GM21526 (cell line): Measurements from ENCODE around the gene NRF1.

Experiments used
- ATAC-seq: cut with Tn5 transposase; IDR thresholded peaks from one replicate; pipeline ENCODE4 v1.9.1; 2021; ENCODE audit warnings: moderate library complexity; ENCODE audit not compliant: unreplicated experiment, low FRiP score

Gene NRF1

DNA sequence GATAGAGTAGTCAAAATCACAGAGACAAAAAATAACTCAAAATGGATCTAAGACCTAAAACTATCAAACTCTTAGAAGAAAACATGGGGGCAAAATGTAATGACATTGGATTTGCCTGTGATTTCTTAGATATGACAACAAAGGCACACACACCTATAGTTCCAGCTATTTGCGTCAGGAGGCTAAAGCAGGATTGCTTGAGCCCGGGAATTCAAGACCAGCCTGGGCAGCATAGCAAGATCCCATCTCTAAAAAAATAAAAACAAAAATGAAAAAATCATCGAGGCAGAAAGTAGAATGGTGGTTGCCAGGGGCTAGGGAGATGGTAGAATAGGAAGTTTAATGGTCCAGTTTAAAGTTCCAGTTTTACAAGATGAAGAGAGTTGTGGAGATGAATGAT lies 113.3 kb downstream of the NRF1 start:
- ATAC-seq: no peak

DNA sequence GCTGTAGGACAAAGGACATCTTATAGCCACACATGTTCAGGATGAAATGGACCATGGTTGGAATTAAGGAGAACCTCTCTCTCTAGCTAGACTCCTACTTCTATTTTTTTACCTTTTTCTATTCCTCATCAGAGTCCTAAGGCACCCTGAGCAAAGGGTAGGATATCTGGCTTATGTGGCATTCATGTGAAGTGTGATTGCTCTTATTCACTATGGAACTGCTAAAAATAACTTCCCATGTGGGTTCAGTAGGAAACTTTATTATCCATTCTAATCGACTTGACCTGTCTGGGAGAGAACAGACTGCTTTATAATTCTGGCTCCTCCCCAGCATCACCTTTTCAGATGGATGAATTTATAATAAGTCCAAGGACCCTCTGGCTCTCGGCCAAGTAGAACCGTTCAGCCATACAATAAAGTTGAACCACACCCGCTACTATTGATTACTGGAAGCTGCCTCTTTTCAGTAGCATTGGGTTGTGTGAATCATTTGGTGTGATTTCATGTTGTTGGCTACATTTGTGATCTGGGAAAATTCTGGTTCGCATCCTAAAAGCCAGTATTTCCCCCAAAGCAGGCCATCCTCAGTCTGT lies 117.5 kb downstream of the NRF1 start:
- no peak for ATAC-seq

DNA sequence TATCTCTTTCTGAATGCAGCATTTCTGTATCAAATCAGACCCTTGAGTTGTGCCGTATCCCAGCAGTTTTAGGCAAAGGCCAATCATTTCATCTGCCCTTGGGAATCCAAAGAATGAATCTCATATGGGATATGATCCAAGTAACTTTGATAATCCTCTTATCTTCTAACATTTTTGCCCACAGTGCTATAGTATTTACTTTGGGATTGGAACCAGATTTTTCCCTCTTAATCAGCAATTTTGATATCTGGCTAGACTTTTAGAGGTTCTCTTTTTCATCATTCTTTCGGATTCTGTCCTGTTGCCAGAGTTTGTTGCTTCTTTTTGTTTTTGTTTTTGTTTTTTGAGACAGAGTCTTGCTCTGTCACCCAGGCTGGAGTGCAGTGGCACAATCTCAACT lies 118.0 kb downstream of the NRF1 start:
- no peak for ATAC-seq

DNA sequence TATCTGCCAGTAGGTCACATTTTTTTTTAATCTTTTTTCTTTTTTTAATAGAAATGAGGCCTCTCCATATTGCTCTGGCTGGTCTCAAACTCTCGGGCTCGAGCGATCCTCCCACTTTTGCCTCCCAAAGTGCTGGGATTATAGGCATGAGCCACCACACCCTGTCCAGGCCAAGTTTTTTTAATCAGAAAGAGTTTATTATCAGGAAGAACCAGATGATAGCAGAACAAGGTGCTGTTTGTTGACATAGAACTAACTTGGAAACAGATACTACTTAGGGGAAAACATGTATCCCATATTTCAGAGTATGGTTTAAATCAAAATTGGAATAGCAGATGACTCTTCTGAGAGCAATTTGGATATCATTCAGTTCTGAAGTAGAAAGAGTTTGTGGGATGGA lies 118.6 kb downstream of the NRF1 start:
- ATAC-seq: no peak

DNA sequence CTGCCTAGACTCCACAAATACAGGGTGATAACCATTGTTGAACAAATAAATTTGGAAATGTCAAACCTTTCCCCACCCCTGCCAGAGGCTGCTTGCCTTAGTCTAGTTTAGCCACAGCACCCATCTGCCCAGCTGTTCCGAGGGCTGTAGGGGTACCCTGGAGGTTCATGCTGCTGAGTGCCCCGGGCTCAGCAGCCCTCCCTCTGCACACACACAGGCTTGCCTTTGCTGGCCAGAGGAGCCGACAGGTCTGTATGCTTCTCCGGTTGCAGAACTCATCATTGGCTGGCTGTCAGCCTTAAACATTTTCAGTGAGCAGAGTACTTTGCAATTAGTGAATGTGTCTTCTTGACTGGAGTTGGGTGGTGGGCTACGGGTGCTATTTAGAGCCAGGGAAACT lies 122.9 kb downstream of the NRF1 start:
- no peak for ATAC-seq

DNA sequence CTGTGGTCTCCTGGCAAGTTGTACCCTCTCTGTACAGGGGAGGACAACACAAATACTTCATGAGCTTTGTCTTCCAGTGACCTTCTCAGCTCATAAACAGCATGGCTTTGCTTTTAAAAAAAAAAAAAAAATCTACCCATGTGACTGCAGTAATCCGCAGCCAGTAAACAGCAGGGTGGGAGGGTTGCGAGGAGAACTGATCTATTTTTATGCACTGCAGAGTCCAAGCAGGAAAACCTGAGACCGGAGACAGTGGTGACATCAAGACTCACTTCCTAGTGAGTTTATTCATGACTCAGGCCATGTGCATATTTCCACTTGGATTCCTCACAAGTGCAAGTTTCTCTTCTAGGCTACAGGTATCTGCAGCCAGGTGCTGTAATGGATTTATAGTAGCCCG lies 127.9 kb downstream of the NRF1 start:
- no peak for ATAC-seq

DNA sequence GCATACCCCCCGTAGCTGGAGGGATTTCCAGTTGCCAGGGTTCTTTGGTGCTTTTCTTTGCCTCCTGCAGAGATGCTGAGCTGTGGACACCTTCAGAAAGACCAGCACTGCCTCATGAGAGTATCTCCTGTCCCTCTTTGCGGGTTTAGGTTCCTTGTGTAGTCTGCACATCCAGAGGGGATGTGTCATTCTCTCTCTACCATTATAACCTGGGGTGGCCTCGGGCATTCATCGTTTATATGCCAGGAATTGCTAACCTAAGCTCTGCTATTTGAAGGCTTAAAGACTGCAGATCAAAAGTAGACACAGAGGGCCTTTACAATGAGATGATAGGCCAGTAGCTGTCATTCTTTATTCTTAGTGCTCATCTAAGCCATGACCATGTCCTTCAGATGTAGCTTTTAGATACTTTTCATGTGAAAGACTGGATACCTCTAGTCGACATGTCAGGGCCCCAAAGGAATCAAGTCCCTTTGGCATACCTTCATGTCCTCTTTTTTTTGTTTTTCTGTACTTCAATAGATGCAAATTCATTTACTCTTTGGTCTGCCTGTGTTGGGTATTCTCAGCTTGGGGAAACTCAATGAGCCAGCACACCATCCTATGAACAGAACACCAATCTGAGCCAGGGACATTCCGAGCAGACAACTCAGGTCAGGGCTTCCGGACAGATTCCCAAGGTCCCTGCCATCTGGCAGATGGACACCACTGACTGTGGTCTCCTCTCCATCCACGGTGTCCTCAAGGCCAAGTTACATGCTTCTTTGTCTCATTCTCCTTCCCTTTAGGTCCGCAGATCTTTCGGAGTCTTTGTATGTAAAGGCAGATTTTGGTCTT lies 129.3 kb downstream of the NRF1 start:
- no peak for ATAC-seq

DNA sequence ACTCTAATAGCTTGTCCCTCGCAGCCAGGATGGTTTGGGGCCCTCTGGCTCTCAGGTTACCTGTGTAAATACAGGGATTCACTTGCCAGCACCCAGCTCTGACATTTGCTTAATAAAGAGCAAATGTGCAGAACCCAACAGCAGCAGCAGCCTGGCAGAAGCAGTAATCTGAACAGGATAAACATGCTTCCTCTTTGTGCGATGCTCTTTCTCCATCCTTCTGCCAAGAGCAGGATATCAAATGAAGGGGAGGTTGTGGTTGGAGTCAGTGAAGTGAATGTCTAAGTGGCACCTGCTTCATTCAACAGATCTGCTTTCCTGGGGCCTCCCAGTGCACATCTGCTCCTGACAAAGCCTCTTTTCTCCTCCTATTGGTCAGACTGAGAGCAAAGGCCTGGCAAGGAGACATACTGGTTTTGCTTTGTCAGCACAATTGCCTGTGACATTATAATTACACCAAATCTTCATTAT lies 130.3 kb downstream of the NRF1 start:
- ATAC-seq: no peak

DNA sequence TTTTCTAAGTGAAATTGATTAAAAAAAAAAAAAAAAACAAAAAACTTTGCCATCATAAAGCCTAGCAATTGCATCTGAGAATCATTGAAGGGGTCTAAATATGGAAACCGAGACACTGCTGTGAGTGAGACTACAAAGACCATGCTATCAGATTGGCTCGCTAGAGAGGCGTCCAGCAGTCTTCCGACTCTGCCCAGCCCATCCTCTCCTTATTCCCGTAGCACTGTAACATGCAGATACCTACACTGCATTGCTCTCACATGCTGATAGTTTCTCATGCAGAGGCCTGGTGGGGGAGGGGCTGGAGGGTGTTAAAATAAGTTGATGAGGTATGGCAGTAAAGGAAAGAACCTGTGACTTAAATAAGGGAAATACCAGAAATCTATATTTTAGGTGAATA lies 130.7 kb downstream of the NRF1 start:
- ATAC-seq: no peak

DNA sequence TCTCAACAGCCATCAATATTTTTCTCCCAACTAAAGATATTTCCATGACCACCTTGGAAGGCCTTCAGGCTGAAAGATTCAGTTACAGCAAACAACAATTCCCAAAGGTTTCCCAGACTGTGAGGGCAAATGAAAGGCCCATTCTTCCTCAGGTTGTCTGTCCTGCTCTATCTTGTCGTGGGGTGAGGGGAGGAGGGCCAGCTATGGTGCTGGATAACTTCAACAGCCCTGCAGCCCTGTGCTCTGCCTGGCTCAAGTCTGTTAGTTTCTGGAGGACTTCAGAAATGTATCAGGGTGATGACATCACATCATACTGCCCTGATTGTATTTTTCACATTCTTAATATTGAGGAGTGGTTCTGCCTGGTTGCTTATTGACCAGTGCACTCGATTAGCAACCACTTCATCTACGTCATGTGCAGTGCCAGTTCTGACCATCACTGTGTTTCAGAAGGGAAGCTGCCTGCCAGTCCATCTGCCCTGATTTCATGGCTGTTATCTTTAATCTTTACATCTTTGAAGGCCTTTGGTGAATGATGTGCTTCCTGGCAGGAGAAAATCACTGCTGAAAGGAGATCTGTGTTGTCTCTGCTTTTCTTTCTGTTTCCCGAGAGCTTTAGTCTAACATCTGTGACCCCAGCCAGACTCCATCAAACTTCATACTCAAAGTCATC lies 135.5 kb downstream of the NRF1 start:
- ATAC-seq: no peak

DNA sequence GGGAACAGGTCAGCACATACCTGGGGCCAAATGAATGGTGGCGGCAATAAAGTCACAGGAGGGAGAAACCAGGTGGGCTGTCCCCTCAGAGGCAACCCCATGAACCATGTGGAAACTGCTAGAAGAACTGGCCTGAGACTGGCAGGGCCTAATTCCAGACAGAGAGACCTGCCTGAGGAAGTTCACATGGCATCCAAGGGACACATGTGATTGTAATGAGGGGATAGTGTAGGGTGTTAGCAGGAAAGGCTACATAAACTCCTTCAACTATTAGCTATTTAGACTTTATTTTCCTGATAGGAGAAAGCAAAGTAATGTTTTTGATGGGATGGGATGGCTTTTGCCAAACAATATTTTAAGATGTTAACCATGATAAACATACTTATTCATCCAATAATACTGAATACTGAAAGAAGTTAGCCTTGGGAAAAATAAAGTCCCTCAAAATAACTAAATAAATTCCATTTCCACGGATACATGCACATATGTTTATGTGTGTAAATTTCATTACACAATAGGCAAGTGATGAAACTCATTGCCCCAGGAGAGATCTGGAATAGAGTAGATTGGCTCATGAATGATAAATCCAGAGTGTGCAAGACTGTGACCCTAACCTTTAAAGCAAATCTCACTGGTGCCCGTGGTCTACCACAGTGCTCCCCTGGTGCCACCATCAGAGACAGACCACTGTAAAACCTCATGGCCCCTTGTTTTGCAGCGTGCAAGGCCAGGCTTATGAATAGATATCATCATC lies 137.0 kb downstream of the NRF1 start:
- ATAC-seq: no peak

DNA sequence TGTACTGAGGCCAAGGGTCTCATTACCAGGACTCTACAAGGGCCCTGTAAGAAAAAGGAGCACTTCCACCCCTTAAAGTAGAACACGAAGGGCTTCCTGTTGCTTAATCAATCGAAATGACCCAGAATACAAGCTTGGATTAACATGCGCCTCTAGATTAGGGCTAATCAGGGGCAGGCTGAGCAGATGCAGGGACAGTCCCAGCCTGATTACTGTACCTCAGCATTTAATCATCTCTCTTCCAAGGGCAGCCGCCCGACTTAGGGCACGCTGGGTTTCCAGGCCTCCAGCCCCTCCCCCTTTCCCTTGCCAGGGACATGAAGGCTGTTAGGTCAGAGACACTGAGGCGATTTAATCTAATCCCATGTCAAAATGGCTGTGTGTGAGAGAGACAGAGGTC lies 138.6 kb downstream of the NRF1 start:
- no peak for ATAC-seq

DNA sequence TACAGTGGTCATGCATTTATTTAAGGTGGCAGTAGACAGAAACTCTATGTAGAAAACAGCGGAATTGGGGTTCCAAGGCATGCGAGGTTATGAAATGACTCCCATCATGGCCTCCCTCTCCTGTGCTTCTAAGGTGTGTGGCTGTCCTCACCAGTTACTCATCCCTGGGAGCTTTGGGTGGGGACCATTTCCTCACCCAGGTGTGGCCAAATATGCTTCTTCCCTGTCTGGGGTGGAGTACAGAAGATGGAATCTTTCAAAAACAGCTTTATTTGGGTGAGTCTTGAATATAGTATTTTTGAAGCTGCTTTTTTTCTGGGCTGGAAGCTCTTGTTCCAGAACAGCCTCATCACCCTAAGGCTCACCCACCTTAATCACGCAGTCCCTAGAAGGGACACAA lies 139.0 kb downstream of the NRF1 start:
- ATAC-seq: no peak

DNA sequence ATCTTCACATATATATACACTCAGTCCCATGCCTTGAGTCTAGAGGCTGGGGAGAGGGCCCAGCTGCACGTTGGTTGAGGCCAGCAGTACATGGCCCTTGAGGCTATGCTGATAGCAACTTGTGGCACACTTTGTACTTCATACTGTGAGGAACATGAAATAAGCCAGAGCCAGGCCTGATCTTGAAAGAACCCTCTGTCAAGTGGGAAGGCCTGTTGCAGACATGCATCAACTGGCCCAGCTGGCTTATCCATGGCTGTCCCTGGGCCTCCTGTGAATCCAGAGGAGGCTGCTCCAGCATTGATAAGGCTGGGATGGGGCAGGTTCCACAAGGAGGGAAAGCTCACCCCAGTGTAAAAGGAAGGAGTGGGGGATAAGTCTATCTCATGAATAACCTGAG lies 140.4 kb downstream of the NRF1 start:
- ATAC-seq: no peak

DNA sequence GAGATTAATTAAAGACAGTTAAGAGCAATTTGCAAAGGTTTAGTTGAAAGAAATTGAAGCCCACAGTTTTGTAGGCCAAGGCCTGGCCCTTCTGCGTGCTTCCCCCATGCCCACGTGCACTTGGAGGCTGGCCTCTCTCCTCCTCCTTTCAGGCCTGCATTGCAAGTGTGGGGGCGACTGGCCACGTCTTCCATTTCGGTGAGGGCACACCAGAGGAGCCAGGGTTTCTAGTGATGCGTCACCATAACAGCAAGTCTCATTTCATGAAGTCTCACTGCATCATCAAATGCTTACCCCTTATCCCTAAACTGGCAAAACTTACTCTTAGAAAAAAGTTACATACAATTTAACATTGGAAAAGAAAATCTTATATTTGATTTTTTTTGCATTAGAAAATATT lies 141.2 kb downstream of the NRF1 start:
- no peak for ATAC-seq

DNA sequence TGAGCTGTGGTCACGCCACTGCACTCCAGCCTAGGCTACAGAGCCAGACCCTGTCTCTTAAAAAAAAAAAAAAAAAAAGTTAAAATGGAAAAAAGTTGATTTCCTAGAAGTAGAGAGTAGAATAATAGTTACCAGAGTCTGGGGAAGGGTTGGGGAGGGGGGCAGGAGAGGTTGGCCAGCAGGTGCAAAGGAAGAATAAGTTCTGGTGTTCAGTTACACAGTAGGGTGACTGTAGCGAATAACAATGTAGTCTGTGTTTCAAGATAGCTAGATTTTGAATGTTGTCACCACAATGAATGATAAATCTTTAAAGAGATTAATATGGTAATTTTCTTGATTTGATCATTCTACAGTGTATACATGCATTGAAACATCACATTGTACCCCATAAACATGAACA lies 142.9 kb downstream of the NRF1 start:
- ATAC-seq: no peak

DNA sequence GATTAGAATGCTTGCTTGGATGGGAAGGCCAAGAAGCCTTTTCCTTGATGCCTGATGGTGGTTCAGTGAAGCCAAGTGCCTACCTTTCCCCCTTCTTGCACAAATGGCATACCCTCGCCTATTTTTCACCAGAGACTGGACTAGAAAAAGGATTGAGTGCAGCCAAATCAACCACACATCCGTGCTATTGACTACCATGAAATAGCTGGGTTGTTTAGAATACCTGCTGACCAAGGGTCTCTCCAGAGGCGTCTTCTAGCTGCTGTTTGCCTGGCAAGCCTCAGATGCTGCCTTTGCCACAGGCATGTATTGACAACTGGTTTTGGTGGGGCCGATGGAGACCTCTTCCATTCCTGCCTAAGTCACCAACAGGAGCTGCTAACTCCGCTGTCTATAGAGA lies 146.5 kb downstream of the NRF1 start:
- no peak for ATAC-seq

DNA sequence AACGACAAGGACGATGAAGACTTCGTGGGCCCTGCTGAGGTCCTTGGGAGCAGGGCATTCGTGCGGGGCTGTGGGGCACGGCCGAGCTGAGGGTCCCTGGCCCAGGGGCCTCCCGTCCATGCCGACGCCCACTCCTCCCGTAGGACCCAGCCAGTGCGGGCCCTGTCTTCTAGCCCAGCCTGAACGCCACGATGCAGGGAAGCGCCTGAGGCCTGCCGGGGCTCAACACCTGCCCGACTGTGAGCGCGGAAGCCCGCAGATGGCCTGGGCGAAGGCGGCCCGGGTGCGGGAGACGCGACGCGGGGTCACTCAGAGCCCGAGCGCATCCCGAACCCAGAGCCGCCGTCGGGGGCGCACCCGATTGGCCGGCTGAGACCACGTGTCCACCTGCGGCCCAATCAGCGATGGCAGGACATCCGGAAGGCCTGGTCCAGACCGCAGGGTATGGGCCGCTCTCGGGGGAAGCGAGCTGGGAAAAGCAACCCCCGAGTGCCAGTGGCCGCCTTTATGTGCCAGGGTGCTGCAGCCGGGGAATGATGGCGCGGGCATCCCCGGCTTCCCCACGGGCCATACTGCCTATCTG lies 151.0 kb downstream of the NRF1 start:
- no peak for ATAC-seq

DNA sequence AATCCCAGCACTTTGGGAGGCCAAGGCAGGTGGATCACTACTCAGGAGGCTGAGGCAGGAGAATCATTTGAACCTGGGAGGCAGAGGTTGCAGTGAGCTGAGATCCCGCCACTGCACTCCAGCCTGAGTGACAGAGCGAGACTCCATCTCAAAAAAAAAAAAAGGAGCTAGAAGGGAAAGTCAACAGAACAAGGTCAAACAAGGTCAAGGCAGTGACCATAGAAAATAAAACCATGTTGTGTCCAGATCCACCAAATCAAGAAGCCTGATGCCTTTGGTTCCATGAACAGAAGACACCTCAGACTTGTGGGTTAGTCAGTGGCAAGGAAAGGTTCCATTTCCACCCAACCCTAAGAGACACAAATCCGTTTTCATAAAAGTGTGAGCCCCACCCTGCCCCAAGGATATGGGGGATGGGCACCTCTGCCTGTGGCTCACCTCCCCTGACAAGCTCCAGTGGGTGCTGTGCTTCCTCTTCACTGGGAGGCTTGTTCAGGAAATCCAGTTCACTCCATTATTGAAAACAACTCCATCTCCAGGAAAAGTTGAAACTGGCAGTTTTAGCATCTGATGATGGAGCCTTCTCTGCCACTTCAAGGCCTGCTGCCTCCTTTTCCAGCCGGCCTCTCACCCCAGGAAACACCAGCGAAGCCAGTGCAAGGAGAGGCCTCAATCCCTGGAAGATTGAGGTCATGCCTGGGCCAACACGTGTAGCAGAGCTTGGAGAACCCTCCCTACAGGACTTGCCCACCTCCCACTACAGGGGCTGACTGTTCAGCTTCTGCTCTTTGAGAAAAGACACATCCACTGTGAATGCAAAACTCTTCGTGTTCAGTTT lies 152.9 kb downstream of the NRF1 start:
- no peak for ATAC-seq

DNA sequence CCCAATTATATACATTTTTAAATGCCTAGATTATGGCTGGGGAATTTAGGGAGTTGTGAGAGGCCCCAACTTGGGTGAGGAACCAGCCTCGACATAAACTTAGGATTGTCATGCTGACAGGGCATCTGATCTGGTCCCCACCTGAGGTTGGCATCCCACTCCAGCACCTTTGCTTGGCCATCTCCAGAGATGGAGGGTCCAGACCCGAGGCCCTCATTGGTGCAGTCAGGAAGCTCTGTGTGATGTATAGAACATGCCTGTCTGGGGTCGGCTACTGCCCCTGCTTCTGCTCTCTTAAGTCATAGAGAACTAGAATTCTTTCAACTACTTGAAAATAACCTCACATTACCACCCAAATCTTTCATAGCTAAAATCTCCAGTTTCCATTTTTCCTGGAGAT lies 153.8 kb downstream of the NRF1 start:
- no peak for ATAC-seq
